HEK293 (cell line): Measurements from ENCODE around the gene NONO.

Experiments
- BCL11A ChIP-seq: fragments of 450-650 bp; formaldehyde crosslinking; IDR thresholded peaks from 2 replicates; pipeline ENCODE4 v1.5.1; 2016; ENCODE audit warnings: low read depth, missing biosample characterization, missing genetic modification characterization
- TCF7L2 ChIP-seq: IDR thresholded peaks from 2 replicates; pipeline ENCODE4 v1.6.1; 2011; ENCODE audit warnings: low read depth, mild to moderate bottlenecking, inconsistent platforms, low read length, moderate library complexity, borderline replicate concordance
- ZBTB21 ChIP-seq: fragments of 450-650 bp; formaldehyde crosslinking; IDR thresholded peaks from 2 replicates; pipeline ENCODE4 v1.5.1; 2017; ENCODE audit warnings: missing biosample characterization, missing genetic modification characterization
- ZNF501 ChIP-seq: fragments of 450-650 bp; formaldehyde crosslinking; IDR thresholded peaks from 2 replicates; pipeline ENCODE4 v1.5.1; 2016; ENCODE audit warnings: missing biosample characterization, missing genetic modification characterization
- ZNF561 ChIP-seq: fragments of 450-650 bp; IDR thresholded peaks from 2 replicates; pipeline ENCODE4 v1.5.1; 2018; ENCODE audit warnings: missing biosample characterization, missing genetic modification characterization, borderline replicate concordance
- ZNF670 ChIP-seq: fragments of 450-650 bp; formaldehyde crosslinking; IDR thresholded peaks from 2 replicates; pipeline ENCODE4 v1.5.1; 2016; ENCODE audit warnings: missing biosample characterization, missing genetic modification characterization, low read depth
- TF ChIP-seq, protein P1 (sequence below): fragments of 450-650 bp; formaldehyde crosslinking; IDR thresholded peaks from 2 replicates; pipeline ENCODE4 v1.5.1; 2016; ENCODE audit warnings: missing biosample characterization, missing genetic modification characterization
- TF ChIP-seq, protein P2 (sequence below): fragments of 450-650 bp; formaldehyde crosslinking; IDR thresholded peaks from 2 replicates; pipeline ENCODE4 v1.5.1; 2017; ENCODE audit warnings: missing biosample characterization, missing genetic modification characterization
- TF ChIP-seq, protein P3 (sequence below): sonication (generic); formaldehyde crosslinking; IDR thresholded peaks from 2 replicates; pipeline ENCODE4 v1.8.1; 2022; ENCODE audit warnings: mild to moderate bottlenecking, moderate library complexity, missing genetic modification reagents

DNA sequence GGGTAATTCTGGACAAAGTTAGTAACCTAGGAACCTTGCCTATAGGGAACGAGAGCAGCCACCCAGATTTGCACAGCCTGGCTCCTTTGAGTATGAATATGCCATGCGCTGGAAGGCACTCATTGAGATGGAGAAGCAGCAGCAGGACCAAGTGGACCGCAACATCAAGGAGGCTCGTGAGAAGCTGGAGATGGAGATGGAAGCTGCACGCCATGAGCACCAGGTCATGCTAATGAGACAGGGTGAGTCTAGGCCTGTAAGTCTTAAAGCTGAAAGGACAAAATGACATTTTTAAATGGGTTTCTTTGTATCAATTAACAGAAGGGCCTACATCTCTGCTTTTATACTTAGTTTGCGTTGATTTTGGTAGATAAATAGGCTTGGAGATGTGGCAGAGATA, 13.4 kb downstream of the NONO start:
- TF ChIP-seq, protein P1, sequence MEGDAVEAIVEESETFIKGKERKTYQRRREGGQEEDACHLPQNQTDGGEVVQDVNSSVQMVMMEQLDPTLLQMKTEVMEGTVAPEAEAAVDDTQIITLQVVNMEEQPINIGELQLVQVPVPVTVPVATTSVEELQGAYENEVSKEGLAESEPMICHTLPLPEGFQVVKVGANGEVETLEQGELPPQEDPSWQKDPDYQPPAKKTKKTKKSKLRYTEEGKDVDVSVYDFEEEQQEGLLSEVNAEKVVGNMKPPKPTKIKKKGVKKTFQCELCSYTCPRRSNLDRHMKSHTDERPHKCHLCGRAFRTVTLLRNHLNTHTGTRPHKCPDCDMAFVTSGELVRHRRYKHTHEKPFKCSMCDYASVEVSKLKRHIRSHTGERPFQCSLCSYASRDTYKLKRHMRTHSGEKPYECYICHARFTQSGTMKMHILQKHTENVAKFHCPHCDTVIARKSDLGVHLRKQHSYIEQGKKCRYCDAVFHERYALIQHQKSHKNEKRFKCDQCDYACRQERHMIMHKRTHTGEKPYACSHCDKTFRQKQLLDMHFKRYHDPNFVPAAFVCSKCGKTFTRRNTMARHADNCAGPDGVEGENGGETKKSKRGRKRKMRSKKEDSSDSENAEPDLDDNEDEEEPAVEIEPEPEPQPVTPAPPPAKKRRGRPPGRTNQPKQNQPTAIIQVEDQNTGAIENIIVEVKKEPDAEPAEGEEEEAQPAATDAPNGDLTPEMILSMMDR (tag by site-specific recombination): no peak
- TF ChIP-seq BCL11A: no peak
- TF ChIP-seq ZNF670: no peak
- TF ChIP-seq ZNF561 (tag by site-specific recombination): no peak
- TF ChIP-seq ZBTB21 (tag by site-specific recombination): no peak
- no peak for TF ChIP-seq TCF7L2
- no peak for TF ChIP-seq ZNF501
- TF ChIP-seq, protein P2, sequence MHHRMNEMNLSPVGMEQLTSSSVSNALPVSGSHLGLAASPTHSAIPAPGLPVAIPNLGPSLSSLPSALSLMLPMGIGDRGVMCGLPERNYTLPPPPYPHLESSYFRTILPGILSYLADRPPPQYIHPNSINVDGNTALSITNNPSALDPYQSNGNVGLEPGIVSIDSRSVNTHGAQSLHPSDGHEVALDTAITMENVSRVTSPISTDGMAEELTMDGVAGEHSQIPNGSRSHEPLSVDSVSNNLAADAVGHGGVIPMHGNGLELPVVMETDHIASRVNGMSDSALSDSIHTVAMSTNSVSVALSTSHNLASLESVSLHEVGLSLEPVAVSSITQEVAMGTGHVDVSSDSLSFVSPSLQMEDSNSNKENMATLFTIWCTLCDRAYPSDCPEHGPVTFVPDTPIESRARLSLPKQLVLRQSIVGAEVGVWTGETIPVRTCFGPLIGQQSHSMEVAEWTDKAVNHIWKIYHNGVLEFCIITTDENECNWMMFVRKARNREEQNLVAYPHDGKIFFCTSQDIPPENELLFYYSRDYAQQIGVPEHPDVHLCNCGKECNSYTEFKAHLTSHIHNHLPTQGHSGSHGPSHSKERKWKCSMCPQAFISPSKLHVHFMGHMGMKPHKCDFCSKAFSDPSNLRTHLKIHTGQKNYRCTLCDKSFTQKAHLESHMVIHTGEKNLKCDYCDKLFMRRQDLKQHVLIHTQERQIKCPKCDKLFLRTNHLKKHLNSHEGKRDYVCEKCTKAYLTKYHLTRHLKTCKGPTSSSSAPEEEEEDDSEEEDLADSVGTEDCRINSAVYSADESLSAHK (tag by site-specific recombination): no peak
- TF ChIP-seq, protein P3, sequence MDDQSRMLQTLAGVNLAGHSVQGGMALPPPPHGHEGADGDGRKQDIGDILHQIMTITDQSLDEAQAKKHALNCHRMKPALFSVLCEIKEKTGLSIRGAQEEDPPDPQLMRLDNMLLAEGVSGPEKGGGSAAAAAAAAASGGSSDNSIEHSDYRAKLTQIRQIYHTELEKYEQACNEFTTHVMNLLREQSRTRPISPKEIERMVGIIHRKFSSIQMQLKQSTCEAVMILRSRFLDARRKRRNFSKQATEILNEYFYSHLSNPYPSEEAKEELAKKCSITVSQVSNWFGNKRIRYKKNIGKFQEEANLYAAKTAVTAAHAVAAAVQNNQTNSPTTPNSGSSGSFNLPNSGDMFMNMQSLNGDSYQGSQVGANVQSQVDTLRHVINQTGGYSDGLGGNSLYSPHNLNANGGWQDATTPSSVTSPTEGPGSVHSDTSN: no peak
